ENCODE data around the gene C3orf70.
A peak's percentile ranks its signal among the peaks of the same experiment; 100 is the strongest.

Gene C3orf70

GRCh38 chr3:185152410-185153170 is at the start of gene C3orf70:
C3orf70 (minus strand) TSS chr3:185153060; CDS start chr3:185152823, 237 bp downstream.
- peak; percentile 32 for DNase-seq

- no peak for DNase-seq
These were observed 47.8 kb upstream of the C3orf70 start for GRCh38 chr3:185200639-185201038.

GRCh38 chr3:185199671-185200070 is 46.8 kb upstream of the C3orf70 start:
- DNase-seq, result no peak

GRCh38 chr3:185199206-185199605 is 46.3 kb upstream of the C3orf70 start:
- DNase-seq, result no peak

GRCh38 chr3:185197068-185197467 is 44.2 kb upstream of the C3orf70 start:
- DNase-seq, result no peak

GRCh38 chr3:185195652-185196051 is 42.8 kb upstream of the C3orf70 start:
- no peak for DNase-seq

GRCh38 chr3:185188816-185189215 is 36.0 kb upstream of the C3orf70 start:
- DNase-seq, result no peak

GRCh38 chr3:185187391-185187790 is 34.5 kb upstream of the C3orf70 start:
- DNase-seq, result no peak

- no peak for DNase-seq
These were observed 24.0 kb upstream of the C3orf70 start for GRCh38 chr3:185176750-185177359.

GRCh38 chr3:185175370-185175987 is 22.6 kb upstream of the C3orf70 start:
- no peak for DNase-seq

- no peak for DNase-seq
These were observed 19.5 kb upstream of the C3orf70 start for GRCh38 chr3:185172086-185173049.

- no peak for DNase-seq
These were observed 11.8 kb upstream of the C3orf70 start for GRCh38 chr3:185164428-185165217.

GRCh38 chr3:185162634-185163033 is 9.8 kb upstream of the C3orf70 start:
- no peak for DNase-seq

GRCh38 chr3:185161761-185162160 is 8.9 kb upstream of the C3orf70 start:
- no peak for DNase-seq

- no peak for DNase-seq
These were observed 4.5 kb upstream of the C3orf70 start for GRCh38 chr3:185157347-185157746.

- no peak for DNase-seq
These were observed 2.8 kb upstream of the C3orf70 start for GRCh38 chr3:185155678-185156077.

- no peak for DNase-seq
These were observed 1.2 kb upstream of the C3orf70 start for GRCh38 chr3:185153861-185154629.

GRCh38 chr3:185153171-185153771 is 411 bp upstream of the C3orf70 start:
- DNase-seq, result no peak

GRCh38 chr3:185151964-185152409 is 873 bp downstream of the C3orf70 start:
- no peak for DNase-seq

GRCh38 chr3:185151101-185151963 is 1.5 kb downstream of the C3orf70 start:
- no peak for DNase-seq
